ENCODE measurements around the gene GSX1. TPM values are rescaled to one million over a fixed set of nuclear protein-coding genes. Genes with fewer than 3 reads are reported as not detected.

Gene GSX1
- total RNA-seq, 1 experiment from 2014 or later = not detected

DNA sequence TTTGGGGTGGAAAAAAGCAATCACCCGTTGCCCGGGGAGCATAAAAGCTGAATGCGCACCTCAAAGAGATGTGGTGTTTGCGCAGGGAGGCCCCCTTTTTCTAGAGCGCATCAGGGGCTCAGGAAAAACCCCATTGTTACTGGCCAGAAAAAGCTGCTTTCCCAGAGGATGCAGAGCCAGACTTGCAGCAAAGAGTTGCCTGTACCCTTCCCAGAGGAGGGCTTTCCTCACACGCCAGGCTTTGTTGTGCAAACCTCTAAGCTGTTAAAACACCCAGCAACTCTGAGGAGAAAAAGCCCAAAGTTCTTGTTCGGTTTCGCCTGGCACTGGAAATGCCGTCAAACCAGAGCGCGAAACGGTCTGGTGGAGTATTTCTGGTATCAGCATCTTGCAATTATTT is 29.3 kb downstream of the GSX1 start:
- POLR2A ChIA-PET = no interaction called here
- Histone ChIP-seq H3K4me2 (ENCODE audit: low read length) (no peak overlapping the region), H2AFZ (ENCODE audit: low read depth, low read length, poor library complexity, severe bottlenecking) (no peak overlapping the region), H3K9me3 (ENCODE audit: control insufficient read depth in 1 of 2, insufficient read depth in 1 of 2, low read depth in 1 of 2, low read length in 2 of 2) (no peaks in the 10 kb centered on the region), H3K79me2 (ENCODE audit: insufficient read depth, low read length) (no peaks in the 10 kb centered on the region), H3K9me2 (ENCODE audit: insufficient read depth) (no peaks in the 10 kb centered on the region), H3K27me3 (ENCODE audit: insufficient read depth, low read length) (peaks cover 16% of the 10 kb centered on the region), H3K4me3 (replicated peaks in 1 of 2; ENCODE audit: low read depth in 1 of 2, low read length in 2 of 2) (no peak overlapping the region), H3K4me1 (ENCODE audit: control insufficient read depth in 1 of 2, insufficient read depth in 2 of 2, low read length in 2 of 2) (peaks cover 2 to 8% of the 10 kb centered on the region in 2 experiments; a peak in 3 of 4 replicates), H3K36me3 (ENCODE audit: control insufficient read depth in 1 of 2, insufficient read depth in 2 of 2, low read length in 2 of 2) (no peaks in the 10 kb centered on the region), H3K9ac (ENCODE audit: low read length) (no peak overlapping the region), H3K27ac (ENCODE audit: low read depth, low read length) (no peak overlapping the region), H4K20me1 (ENCODE audit: insufficient read depth) (no peaks in the 10 kb centered on the region)
- RAD21 ChIA-PET (ENCODE audit: low non-redundant PET in 1 of 2, low total read pairs in 2 of 2, uncharacterized antibody in 2 of 2, unreplicated experiment in 2 of 2) = no interaction called here
- intact Hi-C loops (cut with micrococcal nuclease) = no loop called here
- TF ChIP-seq CEBPB (IDR thresholded peaks at IDR 0.05; ENCODE audit: low read depth) (no peak), ZNF274 (IDR thresholded peaks at IDR 0.05; ENCODE audit: low read depth, low read length) (no peak), POLR2A (IDR thresholded peaks at IDR 0.05; ENCODE audit: borderline replicate concordance, extremely low read depth, insufficient read depth, insufficient read length) (no peak), POLR2AphosphoS5 (IDR thresholded peaks at IDR 0.05; ENCODE audit: low read depth, low read length) (no peak), SP1 (IDR thresholded peaks at IDR 0.05; ENCODE audit: low read depth) (no peak), ZFX (IDR thresholded peaks at IDR 0.05) (no peak), JUND (IDR thresholded peaks at IDR 0.05) (no peak), FOSL1 (IDR thresholded peaks at IDR 0.05; ENCODE audit: low read depth) (no peak), RAD21 (IDR thresholded peaks at IDR 0.05; ENCODE audit: low read depth) (no peak)
- TF ChIP-seq, protein P1, sequence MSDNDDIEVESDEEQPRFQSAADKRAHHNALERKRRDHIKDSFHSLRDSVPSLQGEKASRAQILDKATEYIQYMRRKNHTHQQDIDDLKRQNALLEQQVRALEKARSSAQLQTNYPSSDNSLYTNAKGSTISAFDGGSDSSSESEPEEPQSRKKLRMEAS (IDR thresholded peaks at IDR 0.05) = no peak
- TF ChIP-seq, protein P2, sequence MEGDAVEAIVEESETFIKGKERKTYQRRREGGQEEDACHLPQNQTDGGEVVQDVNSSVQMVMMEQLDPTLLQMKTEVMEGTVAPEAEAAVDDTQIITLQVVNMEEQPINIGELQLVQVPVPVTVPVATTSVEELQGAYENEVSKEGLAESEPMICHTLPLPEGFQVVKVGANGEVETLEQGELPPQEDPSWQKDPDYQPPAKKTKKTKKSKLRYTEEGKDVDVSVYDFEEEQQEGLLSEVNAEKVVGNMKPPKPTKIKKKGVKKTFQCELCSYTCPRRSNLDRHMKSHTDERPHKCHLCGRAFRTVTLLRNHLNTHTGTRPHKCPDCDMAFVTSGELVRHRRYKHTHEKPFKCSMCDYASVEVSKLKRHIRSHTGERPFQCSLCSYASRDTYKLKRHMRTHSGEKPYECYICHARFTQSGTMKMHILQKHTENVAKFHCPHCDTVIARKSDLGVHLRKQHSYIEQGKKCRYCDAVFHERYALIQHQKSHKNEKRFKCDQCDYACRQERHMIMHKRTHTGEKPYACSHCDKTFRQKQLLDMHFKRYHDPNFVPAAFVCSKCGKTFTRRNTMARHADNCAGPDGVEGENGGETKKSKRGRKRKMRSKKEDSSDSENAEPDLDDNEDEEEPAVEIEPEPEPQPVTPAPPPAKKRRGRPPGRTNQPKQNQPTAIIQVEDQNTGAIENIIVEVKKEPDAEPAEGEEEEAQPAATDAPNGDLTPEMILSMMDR (IDR thresholded peaks at IDR 0.05 in 2 of 3, conservative IDR thresholded peaks at IDR 0.05 in 1 of 3; ENCODE audit: borderline replicate concordance in 1 of 3, insufficient read depth in 1 of 3, low read depth in 2 of 3, low read length in 2 of 3) = no peak
- ATAC-seq (no peak), DNase-seq (ENCODE audit: low read depth, low spot score) (no peak)
- CTCF ChIA-PET = interaction anchor here (1.2 kb wide), 1 partner anchor 459 kb away, joined by 3 read pairs; no protein-coding TSS in a partner anchor
- BruUV-seq (replicated peaks) = no TSS peak
